GM21737 (cell line): ENCODE data around the gene HOXA4.

Experiments used
- ATAC-seq: cut with Tn5 transposase; IDR thresholded peaks from one replicate; pipeline ENCODE4 v1.9.1; 2021; ENCODE audit warnings: mild to moderate bottlenecking, moderate library complexity; ENCODE audit not compliant: unreplicated experiment

Gene HOXA4

GRCh38 chr7:27158436-27159265 lies 28.1 kb upstream of the HOXA4 start:
- no peak for ATAC-seq

GRCh38 chr7:27157702-27158431 lies 27.3 kb upstream of the HOXA4 start:
- no peak for ATAC-seq

- no peak for ATAC-seq
Measured at GRCh38 chr7:27156916-27157701, 26.6 kb upstream of the HOXA4 start.

GRCh38 chr7:27156508-27156898 lies 25.9 kb upstream of the HOXA4 start, which contains the start of gene HOXA7:
Gene HOXA7, minus strand, starts transcription at chr7:27156675. Its CDS starts 130 bp downstream, at chr7:27156545.
- ATAC-seq = no peak

- no peak for ATAC-seq
Measured at GRCh38 chr7:27155816-27156507, 25.4 kb upstream of the HOXA4 start.

GRCh38 chr7:27154901-27155815 lies 24.6 kb upstream of the HOXA4 start:
- ATAC-seq = no peak

- ATAC-seq = no peak
Measured at GRCh38 chr7:27154369-27154768, 23.8 kb upstream of the HOXA4 start.

- ATAC-seq = no peak
Measured at GRCh38 chr7:27153526-27153925, 23.0 kb upstream of the HOXA4 start.

GRCh38 chr7:27152816-27153442 lies 22.4 kb upstream of the HOXA4 start:
- ATAC-seq = no peak

- ATAC-seq = no peak
Measured at GRCh38 chr7:27151931-27152815, 21.6 kb upstream of the HOXA4 start, which contains the start of gene HOXA3. Gene HOXA3, minus strand, starts transcription at chr7:27152583. Its CDS starts 41,943 bp downstream, at chr7:27110640.

- no peak for ATAC-seq
Measured at GRCh38 chr7:27151341-27151930, 20.9 kb upstream of the HOXA4 start.

- ATAC-seq = peak; percentile 61
Measured at GRCh38 chr7:27150568-27151340, 20.2 kb upstream of the HOXA4 start.

GRCh38 chr7:27149842-27150567 lies 19.4 kb upstream of the HOXA4 start:
- no peak for ATAC-seq

- ATAC-seq = no peak
Measured at GRCh38 chr7:27148756-27149641, 18.4 kb upstream of the HOXA4 start.

- ATAC-seq = no peak
Measured at GRCh38 chr7:27148031-27148755, 17.6 kb upstream of the HOXA4 start.
